OCI-LY3 (cell line): ENCODE results near the gene RAG2.

Experiments
- CTCF ChIP-seq: fragments of 200-600, 300-600 bp; sonication (generic); IDR thresholded peaks from 2 replicates; pipeline ENCODE4 v1.5.1; 2014; ENCODE audit warnings: antibody characterized with exemption, low read length, low read depth
- EZH2phosphoT487 ChIP-seq: fragments of 200-600 bp; shearing (Covaris generic); IDR thresholded peaks from 2 replicates; pipeline ENCODE4 v1.6.1; 2018; ENCODE audit warnings: antibody characterized with exemption, mixed run types, low read depth

DNA sequence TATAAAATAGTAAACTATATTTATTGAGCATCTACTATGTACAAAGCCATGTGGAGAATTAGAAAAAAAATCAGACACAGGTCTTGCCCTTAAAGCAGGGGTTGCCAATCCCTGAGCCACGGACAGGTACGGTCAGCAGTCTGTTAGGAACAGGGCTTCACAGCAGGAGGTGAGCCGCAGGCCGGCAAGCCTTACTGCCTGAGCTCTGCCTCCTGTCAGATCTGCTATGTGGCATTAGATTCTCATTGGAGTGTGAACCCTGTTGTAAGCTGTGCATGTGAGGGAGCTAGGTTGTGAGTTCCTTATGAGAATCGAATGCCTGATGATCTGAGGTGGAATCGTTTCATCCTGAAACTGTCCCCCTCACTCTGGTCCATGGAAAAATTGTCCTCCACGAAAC is 2.1 kb upstream of the RAG2 start:
- TF ChIP-seq CTCF = no peak
- TF ChIP-seq EZH2phosphoT487 = no peak
